HG03460 (cell line): ENCODE measurements around the gene ELAVL3.
"Not testable (repeated sequence)": the region's sequence is repeated elsewhere in the genome, so short reads cannot be mapped to it uniquely, and the experiment has no call there.

Experiments used
- ATAC-seq: cut with Tn5 transposase; IDR thresholded peaks from one replicate; pipeline ENCODE4 v1.9.1; 2021; ENCODE audit not compliant: unreplicated experiment

ELAVL3 gene

DNA sequence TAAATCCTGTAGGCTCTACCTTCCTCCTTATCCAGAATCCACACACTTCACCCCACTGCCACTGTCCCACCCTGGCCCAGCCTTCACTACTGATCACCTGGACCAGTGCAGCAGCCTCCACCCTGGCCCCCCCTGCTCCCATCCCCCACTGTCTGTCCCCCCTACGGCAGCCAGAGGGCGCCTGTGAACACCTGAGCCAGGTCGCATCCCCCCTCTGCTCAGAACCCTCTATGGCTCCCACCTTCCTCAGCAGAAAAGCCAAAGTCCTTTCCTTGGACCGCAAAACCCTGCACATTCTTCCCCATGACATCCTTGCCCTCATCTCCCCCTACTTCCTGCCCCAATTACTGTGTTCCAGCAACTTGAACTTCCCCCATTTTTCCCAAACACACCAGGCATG, 20.6 kb downstream of the ELAVL3 start:
- ATAC-seq = no peak

DNA sequence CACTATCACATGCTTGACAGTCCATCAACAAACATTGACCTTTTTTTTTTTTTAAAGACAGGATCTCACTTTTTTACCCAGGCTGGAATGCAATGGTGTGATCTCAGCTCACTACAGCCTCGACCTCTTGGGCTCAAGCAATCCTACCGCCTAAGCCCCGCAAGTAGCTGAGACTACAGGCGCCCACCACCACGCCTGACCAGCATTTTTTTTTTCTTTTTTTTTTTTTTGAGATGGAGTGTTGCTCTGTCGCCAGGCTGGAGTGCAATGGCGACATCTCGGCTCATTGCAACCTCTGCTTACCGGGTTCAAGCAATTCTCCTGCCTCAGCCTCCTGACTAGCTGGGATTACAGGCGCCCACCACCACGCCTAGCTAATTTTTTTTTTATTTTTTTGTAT, 21.9 kb downstream of the ELAVL3 start:
- ATAC-seq = not testable (repeated sequence)

DNA sequence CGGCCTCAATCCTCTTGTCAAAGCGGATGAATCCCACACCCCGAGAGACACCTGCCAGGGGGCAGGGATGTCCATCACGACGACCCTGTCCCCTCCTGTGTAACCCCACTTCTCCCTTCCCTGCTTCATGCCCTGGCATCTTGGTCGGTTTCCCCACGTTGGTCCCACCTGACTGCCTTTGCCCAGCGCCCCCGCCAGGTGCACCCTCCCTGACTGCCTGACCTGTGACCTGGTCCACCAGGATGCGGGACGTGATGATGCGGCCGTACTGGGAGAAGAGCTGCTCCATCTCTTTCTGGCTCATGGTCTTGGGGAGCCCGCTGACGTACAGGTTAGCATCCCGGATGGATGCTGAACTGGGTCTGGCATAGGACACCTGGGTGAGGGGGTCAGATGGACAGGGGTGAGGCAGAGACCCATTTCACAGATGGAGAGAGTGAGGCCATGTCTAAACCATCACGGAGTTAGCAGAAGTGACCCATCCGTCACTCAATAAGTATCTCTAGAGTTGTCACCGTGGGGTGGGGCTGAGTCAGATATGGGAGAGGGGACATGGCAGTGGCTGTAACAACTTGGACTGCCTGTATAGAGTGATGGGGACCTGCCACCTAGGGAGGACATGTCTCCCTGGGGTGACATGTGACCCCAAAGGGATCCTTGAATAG, 22.5 kb downstream of the ELAVL3 start:
- no peak for ATAC-seq

DNA sequence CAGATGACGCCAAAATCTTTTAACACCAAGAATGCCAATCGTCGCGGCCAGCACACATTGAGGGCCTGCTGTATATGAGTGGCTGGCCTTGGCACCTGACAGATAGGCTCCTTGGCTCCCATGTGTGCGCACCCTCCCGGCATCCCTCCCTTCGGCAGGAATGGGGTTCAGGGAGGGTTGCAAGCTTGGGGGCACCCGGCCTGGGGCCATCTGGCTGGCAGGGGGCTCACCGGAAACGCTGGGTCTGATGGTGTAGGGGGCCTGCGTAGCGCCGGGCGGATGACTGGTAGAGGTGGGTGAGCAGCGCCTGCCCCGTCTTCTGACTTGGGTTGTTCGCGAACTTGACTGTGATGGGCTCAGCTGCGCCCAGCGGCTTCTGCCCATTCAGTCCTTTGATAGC, 23.0 kb downstream of the ELAVL3 start:
- ATAC-seq = no peak

DNA sequence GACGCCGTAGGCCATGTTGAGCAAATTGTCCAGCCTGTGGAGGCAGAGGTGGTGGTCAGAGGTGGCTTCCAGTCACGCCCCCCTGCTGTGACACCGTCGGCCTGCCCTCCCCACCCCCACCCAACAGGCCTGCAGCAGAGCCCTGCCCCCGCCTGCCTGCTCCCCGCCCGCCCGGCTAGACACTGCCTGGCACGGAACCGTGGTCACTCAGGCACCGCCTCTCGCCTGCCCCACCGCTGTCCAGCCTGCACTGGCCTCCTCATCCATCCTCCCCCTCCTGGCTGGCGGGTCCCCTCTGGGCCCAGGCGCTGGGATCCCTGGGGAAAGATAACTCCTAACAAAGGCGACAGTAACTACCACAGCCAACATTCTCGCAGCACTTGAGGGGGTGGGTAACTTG, 23.7 kb downstream of the ELAVL3 start:
- no peak for ATAC-seq

DNA sequence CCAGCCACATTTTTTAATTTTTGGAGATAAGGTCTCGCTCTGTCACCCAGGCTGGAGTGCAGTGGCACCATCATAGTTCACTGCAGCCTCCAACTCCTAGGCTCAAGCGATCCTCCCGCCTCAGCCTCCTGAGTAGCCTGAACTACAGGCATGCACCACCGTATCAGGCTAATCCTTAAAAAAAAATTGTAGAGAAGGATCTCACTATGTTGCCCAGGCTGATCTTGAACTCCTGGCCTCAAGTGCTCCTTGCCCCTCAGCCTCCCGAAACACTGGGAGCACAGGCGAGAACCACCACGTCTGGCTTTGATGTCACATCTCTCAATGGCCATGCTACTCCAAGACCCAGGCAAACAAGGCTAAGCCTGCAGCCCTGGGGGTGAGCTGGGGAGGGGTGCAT, 24.2 kb downstream of the ELAVL3 start:
- ATAC-seq = no peak

DNA sequence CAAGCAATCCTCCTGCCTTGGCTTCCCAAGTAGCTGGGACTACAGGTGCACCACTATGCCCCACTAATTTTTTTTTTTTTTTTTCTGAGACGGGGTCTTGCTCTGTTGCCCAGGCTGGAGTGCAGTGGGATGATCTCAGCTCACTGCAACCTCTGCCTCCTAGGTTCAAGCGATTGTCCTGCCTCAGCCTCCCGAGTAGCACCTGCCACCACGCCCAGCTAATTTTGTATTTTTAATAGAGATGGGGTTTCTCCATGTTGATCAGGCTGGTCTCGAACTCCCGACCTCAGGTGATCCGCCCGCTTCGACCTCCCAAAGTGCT, 25.7 kb downstream of the ELAVL3 start:
- ATAC-seq = not testable (repeated sequence)

DNA sequence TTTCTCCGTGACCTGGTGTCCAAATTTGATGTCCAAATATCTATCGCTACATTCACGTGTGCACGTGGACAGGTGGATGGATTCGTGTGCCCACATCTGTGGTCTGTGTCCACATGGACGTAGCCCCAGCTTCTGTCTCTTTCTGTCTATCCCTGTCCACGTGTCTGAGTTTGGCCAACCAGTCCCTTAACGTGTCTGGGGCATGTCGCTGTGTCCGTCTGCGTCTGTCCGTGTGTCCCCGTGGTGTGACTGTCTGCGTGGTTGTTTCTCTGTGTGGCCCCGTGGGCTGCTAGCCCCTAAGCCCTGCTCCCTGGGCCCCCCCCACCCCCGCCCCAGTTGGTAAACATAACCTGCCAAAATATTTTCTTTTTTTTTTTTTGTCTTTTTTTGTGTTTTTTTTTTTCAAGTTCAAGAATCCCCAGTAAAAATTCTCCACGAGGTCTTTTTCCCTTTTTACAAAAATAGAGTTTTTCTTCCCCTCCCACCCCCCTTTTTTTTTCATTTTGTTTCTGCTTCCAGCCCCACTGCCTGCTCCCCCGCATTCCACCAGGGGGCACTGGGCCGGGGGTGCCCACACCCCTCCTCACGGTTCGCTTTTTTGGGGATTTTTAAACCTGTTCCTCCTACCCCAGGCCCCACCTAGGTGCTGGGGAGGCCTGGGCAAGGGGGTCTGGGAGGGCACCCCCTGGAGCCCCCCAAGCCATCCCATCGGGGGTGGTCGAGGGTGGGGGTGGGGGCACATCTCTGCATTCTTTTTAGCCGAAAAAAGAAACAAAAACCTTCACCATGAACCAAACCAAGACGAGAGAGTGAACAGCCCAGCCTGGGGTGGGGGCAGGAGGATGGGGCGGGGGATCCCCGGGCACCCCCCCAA, 27.1 kb downstream of the ELAVL3 start:
- ATAC-seq = no peak

DNA sequence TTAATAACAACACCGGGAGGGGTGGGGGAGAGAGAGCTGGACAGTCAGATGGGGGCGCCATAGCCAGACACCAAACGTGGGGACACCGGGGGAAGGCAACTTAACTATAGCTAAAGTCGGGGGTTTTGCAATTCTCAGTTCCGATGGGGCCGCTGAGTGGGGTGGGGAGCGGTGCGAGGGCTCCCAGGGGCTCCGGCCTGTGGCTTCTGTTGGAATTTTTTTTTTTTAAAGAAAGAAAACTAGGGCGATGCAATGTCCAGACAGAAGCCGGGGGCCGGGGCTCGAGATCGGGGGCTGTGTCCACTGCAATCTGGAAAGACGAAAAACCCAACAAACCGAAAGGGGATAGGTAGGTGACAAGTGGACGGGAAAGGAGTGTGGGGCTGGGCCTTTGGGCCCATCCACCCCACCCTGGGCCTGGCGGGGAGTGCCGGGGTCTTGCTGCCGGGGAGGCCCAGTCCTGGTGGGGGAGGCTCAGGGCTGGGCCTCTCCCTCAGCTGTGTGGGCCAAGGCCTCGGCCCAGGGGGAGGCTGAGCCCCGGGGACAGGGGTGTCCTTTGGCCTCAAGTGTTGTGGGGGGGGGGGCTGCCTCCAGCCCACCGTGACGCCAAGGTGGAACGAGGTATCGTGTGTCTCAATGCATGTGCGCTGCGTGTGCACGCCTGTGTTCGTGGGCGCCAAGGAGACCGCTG, 28.1 kb downstream of the ELAVL3 start:
- no peak for ATAC-seq

DNA sequence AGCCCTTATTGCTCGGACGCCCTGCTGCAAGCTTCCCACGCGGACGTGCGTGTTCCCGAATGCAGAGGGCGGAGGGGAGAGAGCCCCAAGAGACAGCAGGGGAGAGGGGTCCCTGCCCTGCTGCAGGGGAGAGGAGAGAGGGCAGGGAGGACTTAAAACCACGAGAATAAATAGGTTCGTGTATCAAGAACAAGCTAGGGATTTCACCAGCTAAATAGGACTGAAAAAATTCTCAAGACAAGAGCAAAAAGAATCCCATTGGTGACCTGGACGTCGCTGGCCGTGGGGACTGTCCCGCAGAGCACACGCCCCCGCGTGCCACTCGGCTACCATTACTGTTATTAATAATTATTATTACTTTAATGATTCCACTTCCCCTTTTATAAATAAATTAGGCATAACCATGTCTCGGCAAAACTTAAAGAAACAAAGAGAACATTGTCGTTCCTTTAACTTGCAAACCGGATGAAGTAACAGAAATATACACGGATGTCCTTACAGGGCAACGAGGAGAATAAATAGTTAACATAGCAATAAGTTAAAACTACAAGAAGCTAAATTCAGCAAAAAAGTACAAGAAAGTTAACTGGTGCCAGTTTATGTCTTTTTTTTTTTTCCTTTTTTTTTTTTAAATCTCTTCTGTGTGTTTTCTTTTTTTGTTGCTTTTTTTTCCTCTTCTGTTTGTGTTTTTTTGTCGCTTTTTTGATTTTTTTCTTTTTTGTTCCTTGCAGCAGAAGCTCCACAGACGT, 28.8 kb downstream of the ELAVL3 start:
- ATAC-seq = no peak

DNA sequence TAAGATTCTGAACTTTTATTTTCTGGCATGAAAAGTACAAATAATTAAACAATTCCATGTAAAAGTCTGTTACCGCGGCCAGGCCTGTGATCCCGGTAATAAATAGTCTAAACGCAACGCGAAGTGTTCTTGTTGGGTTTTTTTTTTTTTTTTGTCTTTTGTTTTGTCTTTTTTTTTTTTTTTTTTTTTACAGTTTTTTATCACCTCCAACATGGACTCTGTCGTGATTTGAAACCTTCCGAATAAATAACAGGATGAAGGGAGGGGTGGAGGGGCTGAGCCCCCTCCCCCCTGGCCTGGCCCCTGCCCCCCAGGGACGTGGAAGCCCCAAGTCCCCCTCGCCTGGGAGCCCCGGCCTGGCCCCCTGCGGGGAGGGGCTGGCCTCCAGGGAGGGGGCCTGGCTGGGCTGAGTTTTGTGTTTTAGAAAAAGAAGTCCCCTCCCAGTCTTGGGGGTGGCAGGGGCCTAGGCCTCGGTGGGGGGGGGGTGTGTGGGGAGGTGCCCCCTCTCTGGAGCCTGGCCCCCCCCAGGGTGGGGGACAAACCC, 29.4 kb downstream of the ELAVL3 start:
- no peak for ATAC-seq

DNA sequence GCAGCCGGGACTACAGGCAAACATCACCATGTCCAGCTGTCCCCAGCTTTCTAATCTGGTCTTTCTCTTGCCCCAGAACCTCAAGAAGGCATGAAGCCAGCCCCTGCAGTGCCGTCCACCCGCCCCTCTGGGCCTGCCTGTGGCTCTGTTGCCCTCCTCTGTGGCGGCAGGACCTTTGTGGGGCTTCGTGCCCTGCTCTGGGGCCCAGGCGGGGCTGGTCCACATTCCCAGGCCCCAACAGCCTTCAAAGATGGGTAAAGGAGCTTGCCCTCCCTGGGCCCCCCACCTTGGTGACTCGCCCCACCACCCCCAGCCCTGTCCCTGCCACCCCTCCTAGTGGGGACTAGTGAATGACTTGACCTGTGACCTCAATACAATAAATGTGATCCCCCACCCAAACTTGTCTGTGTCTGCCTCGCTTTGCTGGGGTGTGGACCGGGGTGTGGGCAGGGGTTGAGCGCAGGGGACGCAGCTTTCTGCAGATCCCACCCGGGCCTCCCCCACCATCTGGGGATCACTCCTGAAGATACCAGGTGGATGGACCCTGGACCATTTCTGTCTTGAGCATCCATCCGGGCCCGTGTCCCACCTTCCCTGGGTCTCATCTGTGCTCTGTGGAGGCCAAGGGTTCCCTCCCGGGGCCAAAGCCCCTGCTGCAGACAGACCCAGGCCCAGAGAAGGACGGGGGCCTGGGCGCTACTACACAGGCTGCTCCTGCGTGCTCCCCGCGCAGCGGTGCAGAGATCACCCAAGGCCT, 30.1 kb downstream of the ELAVL3 start:
- no peak for ATAC-seq

DNA sequence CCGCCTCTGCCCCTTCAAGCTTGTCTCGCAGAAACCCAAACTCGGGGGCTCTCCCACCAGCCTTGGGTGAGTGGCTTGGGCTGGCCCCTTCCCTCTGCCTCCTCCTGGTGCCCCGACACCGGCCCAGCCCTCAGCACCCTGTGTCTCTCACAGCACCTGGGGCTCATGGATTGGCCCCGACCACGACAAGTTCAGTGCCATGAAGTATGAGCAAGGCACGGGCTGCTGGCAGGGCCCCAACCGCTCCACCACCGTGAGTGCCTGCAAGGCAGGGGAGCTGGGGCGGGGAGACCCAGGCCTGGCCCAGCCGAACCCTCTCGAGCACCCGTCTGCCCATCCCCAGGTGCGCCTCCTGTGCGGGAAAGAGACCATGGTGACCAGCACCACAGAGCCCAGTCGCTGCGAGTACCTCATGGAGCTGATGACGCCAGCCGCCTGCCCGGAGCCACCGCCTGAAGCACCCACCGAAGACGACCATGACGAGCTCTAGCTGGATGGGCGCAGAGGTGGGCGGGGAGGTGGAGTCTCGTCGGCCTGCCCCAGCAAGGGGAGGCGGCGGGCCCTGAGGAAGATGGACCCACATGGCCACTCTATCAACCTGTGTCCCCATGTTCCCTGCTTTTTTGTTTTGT, 31.8 kb downstream of the ELAVL3 start:
- no peak for ATAC-seq

DNA sequence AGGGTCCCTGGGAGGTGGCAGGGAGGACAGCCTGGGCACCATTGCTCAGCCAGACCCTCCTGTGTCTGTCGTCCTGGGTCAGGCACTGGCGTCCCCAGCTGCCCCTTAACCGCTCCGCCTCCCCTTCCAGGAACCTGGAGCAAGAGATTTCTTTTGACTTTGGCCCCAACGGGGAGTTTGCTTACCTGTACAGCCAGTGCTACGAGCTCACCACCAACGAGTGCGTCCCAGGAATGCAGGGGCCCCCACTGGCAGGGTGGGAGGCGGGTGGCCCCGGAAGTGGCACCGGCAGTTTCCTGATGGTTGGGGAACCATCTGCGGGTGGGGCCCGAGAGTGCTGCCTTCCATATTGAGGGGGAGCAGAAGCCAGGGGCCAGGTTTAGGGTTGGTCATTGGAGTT, 32.4 kb downstream of the ELAVL3 start:
- ATAC-seq = no peak

DNA sequence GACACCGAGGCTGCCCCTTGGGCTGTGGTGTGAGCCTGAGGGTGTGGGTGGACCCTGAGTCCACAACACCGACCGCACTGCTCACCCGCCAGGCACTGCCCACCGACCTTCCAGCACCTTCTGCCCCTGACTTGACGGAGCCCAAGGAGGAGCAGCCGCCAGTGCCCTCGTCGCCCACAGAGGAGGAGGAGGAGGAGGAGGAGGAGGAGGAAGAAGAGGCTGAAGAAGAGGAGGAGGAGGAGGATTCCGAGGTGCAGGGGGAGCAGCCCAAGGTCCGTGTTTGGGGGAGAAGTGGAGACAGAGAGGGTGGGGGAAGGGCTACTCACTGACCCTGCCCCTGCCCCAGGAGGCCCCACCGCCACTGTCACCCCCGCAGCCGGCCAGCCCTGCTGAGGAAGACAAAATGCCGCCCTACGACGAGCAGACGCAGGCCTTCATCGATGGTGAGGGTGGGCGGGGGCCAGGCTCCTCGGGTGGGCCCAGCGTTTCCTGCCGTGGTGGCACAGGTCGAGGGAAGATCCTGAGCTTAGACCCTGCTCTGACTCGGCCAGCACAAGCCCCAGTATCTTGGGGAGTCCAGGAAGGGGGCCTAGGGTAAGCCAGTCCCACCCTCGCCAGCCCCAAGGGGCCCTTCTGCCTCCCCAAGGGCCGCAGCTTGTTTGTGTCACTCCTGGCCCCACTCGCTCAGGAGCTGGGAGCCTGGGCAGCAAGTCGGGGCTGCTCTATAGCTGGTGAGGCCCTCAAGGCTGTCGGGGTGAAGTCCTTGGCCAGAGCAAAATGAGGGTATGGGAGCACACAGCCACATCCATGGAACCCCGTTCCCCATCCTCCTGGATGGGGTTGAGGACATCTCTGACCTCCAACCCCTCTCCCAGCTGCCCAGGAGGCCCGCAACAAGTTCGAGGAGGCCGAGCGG, 33.2 kb downstream of the ELAVL3 start:
- ATAC-seq = no peak

DNA sequence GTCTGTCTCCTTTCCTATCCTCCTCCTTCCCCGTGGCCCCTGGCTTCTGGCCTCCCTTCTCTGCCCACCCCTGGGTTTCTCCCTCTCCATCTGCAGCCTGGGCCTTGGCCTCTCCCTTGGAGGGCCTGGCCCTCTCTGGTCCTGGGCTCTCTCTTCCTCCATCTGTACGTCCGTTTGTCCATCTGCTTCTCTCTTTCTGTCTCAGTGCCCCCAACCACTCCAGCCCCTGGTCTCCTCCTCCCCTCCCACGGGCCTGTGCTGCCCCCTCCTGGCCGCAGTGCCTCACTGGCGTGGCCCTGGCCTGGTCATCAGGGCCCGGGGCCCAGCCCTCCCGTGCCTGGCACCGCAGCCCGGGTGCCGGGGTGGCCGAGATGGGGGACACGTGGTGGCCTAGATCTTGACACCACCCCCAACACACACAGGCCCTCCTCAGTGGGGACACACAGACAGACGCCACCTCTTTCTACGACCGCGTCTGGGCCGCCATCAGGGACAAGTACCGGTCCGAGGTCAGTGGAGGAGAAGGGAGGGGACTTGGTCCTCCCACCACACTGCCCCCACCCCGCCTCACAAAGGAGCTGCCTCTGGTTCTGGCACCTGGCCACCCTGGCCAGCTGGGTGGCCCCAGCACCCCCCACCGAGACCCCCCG, 34.1 kb downstream of the ELAVL3 start:
- ATAC-seq = no peak

DNA sequence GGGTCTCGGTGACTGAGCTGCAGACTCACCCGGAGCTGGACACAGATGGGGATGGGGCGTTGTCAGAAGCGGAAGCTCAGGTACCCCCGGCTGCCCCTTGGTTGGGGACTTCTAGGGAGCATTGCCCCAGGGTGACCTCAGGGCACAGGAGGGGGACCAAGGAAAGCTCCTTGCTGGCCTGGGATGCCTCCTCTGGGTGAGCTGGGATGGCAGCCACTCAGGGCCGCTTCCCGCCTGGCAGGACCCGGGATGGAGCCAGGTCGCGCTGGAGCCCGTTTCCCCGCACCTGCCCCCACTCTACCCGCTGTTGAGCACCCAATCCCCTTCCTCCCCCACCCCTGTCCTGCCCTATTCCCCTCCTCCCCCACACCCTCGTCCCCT, 34.6 kb downstream of the ELAVL3 start:
- no peak for ATAC-seq

DNA sequence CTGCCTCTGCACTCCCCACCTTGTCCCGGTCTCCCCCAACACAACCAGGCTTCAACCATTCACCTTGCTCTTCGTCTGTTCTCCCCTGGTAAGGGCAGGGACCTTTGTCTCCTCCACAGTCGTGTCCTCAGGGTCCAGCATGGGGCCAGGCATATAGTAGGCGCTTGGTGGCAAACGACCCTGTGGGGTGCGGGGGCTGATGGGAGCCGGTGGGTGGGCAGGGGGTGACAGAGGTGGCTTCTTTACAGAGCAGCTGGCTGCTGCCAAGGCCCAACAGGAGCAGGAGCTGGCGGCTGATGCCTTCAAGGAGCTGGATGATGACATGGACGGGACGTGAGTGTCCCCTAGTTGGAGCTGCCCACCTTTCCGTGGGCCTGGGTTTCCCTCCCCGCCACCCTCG, 35.7 kb downstream of the ELAVL3 start:
- no peak for ATAC-seq
